Activated CD8-positive, alpha-beta memory T cell treated with anti-CD3 and anti-CD28 coated beads for 36 hours (primary cell): ENCODE results near the gene MFAP4. TPM values are rescaled to one million over a fixed set of nuclear protein-coding genes. Genes with fewer than 3 reads are reported as not detected.

Source experiments
- CTCF ChIA-PET: fragments of 350-600 bp; sonication (Branson Sonifier 250); formaldehyde crosslinking; loops from one replicate; lab custom pipeline; 2021; ENCODE audit warnings: antibody characterized with exemption; lab: Charles Lee
- POLR2A ChIA-PET: fragments of 350-600 bp; sonication (Branson Sonifier 250); formaldehyde crosslinking; loops from one replicate; lab custom pipeline; 2021; ENCODE audit warnings: antibody characterized with exemption; lab: Charles Lee
- total RNA-seq, 2 experiments: library from RNA; stranded (reverse); gene quantifications; one replicate each; pipeline ENCODE4 v1.2.3, GENCODE V29; 2021

Gene MFAP4
- total RNA-seq, 2 experiments from 2014 or later: not detected

DNA sequence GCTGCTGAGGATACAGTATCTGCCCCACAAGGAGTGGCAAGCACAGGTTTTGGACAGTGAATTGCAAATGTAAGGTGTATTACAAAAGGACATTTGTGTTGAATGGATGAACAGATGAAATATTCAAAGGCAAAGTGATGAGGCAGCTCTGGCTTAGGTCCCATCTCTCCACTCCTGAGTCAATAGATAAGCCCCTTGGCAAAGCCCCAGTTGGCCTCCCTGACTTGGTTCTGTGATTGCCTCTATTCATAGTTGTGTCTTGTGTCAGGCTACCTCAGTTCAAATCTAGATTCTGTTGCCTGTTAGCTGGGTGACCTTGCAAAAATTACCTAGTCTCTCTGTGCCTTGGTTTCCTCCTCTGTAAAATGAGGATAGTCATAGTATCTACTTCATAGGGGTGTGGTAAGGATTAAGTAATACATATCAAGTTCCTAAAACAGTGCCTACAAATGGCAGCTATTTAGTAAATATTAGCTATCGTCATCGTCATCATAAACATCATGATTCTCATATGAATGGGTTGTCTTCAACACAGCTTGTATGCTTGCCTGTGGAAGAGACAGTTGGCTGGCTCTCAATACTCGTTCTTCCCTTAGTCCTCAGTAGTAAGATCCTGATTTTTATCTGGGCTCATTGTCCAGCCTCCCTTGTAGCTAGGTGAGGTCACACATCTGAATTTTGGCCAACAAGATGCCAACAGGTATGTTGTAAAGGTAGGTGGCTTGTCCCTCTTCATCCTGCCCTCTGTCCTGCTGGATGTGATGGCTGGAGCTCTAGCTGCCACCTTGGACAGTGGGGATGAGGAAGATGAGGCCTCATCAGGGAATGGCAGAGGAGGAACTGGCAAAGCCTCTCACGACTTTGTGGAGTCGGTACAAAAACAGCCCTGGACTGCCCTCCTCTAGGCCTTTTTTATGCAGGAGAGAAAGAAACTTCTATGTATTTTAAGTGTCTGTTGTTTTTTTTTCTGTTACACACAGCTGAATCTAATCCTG, 2.1 kb upstream of the MFAP4 start:
- CTCF ChIA-PET: interaction anchor here (1.5 kb wide), 1 partner anchor 58 kb away, joined by 3 read pairs; no protein-coding TSS in a partner anchor
- POLR2A ChIA-PET: no interaction called here

DNA sequence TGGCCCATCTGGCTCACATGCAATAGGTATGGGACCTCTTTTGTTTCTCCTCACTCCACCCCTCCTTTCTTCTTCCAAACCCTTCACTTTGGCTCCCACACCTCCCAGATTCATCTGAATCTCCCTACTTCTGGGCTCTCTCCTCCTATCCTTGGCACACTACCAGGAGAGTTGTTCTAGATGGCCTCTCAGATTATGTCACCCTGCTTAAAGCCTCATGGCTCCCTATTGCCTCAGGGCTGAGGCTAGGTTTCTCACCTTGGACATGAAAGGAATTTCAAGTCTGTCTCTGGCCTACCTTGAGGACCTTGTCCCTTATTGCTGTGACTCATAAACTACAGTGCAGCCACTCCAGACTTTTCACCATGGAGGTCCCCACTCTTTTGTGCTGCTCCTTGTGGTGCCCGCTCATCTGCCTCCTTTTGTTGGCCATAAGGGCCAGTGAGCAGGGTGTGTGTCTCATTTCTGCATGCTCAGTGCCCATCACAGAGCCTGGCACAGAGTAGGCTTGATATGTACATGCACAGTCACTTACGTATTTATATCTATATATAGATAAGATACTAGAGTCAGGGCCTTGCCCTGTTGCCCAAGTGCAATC, 1.0 kb upstream of the MFAP4 start:
- POLR2A ChIA-PET: no interaction called here
- CTCF ChIA-PET: no interaction called here

DNA sequence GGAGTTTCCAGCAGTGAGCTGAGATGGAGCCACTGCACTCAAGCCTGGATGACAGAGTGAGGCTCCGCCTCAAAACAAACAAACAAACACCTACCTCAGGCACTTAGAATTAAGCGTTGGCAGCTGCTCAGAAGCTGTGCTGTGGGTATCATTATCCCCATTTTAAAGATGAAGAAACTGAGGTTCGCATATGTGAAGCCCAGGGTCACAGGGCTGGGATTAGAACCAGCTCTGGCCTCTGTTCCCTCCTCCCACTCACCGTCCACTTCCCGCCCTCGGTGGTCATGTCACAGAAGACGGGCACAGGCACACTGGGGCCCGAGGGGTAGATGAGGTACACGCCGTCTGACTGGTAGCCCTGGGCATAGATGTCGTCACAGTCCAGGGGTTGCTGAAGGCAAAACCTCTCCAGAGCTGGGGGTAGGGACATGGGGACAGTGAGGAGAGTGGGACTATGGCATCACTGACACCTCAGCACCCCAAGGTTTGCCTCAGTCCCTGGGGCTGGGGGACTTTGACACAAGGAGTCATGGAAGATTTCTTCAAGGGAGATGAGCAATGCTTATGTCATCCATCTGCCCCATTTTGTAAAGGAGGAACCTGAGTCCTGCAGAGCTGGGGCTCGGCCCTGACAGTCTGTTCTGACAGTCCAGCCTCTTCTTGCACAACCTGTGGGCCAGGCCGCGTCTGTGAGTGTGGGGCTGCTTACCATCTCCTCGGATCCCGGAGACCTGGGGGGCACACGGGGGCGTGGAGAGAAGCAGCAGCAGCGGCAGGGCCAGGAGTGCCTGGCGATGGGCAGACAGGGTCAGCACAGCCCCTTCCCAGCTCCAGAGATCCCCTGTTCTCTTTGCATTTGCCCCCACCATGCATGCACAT, 700 bp downstream of the MFAP4 start:
- ChIA-PET POLR2A (interaction anchor here (1.3 kb wide), 1 partner anchor 8 kb away, joined by 5 read pairs; the partner anchor contains the start of gene MAPK7), CTCF (no interaction called here)

DNA sequence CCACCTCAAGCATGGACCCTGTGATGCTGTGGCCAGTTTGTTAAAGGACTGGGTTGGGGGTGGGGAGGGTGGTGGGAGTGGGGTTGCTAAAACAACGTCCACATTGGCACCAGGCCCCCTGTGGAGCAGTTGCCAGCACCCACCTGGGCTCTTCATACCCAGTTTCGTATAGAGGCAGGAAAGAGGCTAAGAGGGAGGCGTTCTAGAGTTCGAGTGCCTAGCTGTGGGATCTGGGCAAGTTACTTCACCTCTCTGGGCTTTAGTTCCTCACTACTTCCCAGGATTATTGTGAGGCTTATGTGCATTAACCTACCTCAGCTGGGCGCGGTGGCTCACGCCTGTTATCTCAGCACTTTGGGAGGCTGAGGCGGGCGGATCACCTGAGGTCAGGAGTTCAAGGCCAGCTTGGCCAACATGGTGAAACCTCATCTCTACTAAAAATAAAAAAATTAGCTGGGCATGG, 1.4 kb downstream of the MFAP4 start:
- POLR2A ChIA-PET: interaction anchor here (1.3 kb wide), 1 partner anchor 7 kb away, joined by 5 read pairs; the partner anchor contains the start of gene MAPK7
- CTCF ChIA-PET: no interaction called here

DNA sequence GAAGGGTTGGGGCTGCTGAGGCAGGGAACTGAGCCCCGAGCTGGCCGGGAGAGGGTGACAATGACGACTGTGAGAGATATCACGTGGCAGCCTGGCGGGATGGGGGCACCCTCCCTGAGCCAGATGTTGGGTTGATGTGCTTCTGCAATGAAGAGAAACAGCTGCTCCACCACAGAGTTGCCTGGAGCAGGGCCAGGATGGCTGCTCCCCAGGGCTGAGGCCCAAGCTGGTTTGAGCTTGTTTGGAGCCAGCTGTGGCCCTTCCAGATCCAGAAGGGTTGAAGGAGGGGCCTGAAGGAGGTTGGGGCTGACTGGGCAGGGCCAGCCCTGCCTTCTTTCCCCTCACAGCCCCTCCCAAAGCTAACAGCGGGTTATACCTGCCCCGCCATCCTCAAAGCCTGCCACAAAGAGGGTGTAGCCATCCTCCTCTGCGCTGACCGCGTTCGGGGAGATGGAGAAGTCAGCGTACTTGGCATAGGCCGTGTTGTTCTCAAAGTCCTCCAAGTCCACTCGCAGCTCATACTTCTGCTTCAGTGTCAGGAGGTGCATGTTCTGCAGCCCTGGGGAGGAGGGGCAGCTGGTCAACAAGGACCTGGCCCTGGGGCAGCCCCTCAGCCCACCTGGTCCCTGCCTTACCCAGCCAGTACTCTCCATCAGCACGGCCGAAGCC, 2.1 kb downstream of the MFAP4 start:
- CTCF ChIA-PET: interaction anchor here (1.6 kb wide), 1 partner anchor 22 kb away, joined by 4 read pairs; the partner anchor contains the start of gene B9D1
- POLR2A ChIA-PET: no interaction called here

DNA sequence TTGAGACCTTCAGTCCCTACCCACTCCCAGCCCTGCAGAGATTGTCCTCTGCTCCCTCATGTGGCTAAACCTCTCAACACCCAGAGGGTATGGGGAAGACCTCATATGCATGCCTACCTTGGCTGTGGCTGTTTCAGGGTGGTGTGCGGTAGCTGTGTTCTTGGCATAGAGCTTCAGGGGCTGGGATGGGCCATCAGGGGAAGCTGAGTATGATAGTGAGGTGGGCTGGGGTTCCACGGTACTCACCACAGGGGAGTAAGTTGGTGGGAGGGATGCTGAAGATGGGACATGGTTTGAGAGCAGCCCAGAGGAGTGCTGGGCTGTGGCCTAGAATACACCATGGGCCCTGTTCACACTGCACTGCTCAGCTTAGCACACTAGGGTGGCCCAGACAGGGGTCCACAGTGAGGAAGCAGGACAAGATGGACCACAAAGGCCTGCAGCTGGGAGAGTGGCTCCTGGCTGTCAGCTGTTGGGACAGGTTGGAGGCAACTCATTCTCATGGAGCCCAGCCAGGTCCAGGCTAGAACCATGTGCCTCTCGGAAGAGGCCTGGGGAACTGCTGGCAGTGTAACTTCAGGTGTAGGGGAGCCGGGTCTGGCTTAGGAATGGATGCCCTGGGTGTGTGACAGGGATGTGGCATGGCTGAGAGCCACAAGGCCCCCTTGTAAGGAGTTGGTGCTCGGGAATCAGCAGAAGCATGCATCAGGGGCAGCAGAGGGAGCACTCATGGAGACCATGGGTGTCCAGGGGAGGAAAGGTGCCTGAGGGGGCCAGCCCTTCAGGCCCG, 3.1 kb downstream of the MFAP4 start:
- ChIA-PET CTCF (interaction anchor here (1.6 kb wide), 1 partner anchor 21 kb away, joined by 4 read pairs; the partner anchor contains the start of gene B9D1), POLR2A (no interaction called here)

DNA sequence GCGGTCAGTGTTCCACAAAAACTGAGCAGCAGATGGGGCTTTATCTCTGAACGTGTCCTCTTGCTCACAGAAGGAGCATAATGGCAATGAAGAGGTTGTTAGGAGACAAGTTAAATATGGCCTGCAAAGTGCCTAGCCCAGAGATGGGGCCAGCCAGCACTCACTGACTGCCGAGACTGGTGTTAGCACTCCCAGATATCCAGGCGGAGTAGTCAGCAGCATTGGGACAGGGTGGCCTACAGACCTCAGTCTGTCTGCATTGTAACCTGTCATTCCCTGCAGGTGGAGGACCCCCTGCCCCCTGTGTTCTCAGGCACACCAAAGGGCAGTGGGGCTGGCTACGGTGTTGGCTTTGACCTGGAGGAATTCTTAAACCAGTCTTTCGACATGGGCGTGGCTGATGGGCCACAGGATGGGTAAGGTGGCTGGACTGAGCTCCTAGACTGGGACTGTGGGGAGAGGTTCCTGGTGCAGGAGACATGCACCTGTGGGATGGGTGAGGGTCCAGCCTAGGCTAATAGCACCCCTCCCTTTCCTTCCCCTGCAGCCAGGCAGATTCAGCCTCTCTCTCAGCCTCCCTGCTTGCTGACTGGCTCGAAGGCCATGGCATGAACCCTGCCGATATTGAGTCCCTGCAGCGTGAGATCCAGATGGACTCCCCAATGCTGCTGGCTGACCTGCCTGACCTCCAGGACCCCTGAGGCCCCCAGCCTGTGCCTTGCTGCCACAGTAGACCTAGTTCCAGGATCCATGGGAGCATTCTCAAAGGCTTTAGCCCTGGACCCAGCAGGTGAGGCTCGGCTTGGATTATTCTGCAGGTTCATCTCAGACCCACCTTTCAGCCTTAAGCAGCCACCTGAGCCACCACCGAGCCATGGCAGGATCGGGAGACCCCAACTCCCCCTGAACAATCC, 4.2 kb downstream of the MFAP4 start:
- ChIA-PET POLR2A (no interaction called here), CTCF (no interaction called here)

DNA sequence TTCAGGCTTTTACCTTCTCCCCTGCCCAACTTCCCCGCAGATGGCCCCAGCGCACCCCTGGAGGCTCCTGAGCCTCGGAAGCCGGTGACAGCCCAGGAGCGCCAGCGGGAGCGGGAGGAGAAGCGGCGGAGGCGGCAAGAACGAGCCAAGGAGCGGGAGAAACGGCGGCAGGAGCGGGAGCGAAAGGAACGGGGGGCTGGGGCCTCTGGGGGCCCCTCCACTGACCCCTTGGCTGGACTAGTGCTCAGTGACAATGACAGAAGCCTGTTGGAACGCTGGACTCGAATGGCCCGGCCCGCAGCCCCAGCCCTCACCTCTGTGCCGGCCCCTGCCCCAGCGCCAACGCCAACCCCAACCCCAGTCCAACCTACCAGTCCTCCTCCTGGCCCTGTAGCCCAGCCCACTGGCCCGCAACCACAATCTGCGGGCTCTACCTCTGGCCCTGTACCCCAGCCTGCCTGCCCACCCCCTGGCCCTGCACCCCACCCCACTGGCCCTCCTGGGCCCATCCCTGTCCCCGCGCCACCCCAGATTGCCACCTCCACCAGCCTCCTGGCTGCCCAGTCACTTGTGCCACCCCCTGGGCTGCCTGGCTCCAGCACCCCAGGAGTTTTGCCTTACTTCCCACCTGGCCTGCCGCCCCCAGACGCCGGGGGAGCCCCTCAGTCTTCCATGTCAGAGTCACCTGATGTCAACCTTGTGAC, 5.1 kb downstream of the MFAP4 start:
- POLR2A ChIA-PET: no interaction called here
- CTCF ChIA-PET: no interaction called here

DNA sequence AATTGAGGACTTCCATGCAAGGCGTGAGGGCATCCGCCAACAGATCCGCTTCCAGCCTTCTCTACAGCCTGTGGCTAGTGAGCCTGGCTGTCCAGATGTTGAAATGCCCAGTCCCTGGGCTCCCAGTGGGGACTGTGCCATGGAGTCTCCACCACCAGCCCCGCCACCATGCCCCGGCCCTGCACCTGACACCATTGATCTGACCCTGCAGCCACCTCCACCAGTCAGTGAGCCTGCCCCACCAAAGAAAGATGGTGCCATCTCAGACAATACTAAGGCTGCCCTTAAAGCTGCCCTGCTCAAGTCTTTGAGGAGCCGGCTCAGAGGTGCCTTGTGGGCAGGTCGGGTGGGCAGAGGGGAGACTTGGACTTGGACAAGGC, 5.6 kb downstream of the MFAP4 start:
- ChIA-PET POLR2A (no interaction called here), CTCF (no interaction called here)

DNA sequence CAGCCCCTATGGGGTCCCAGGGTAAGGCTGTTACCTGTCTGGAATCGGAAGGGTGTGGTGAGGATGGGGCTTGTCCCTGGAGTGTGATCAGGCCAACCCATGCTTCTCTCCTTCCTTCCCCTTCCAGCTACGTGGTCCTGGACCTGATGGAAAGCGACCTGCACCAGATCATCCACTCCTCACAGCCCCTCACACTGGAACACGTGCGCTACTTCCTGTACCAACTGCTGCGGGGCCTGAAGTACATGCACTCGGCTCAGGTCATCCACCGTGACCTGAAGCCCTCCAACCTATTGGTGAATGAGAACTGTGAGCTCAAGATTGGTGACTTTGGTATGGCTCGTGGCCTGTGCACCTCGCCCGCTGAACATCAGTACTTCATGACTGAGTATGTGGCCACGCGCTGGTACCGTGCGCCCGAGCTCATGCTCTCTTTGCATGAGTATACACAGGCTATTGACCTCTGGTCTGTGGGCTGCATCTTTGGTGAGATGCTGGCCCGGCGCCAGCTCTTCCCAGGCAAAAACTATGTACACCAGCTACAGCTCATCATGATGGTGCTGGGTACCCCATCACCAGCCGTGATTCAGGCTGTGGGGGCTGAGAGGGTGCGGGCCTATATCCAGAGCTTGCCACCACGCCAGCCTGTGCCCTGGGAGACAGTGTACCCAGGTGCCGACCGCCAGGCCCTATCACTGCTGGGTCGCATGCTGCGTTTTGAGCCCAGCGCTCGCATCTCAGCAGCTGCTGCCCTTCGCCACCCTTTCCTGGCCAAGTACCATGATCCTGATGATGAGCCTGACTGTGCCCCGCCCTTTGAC, 6.3 kb downstream of the MFAP4 start:
- ChIA-PET CTCF (no interaction called here), POLR2A (interaction anchor here (0.5 kb wide), 1 partner anchor 149 kb away, joined by 3 read pairs; no protein-coding TSS in a partner anchor)

DNA sequence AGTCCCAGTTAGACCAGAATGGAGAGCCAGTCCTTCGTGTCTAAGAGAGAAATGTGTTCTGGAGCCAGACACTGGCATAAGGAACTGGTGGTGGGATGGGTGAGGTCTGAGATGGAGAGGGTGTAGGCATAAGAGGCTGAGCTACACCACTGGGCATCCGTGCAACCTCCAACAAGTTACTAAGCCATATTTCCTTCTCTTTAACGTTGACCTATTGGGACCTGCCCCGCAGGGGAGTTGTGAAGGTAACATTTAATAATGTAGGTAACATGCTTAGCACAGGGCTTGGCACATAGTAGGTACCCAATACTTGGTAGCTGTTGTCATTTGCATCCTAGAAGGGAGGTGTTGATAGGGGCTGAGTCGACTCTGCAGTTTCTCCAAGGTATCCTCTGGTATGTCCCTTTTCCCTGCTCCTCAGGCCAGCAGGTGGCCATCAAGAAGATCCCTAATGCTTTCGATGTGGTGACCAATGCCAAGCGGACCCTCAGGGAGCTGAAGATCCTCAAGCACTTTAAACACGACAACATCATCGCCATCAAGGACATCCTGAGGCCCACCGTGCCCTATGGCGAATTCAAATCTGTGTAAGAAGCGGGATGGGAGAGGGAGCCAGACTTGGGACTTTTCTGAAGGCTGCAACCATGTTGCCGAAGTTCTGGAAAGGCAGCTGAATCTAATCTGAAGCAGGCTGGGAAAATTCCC, 7.5 kb downstream of the MFAP4 start:
- ChIA-PET CTCF (interaction anchor here (3.1 kb wide), 1 partner anchor 17 kb away, joined by 26 read pairs; the partner anchor contains the start of gene B9D1), POLR2A (no interaction called here)

DNA sequence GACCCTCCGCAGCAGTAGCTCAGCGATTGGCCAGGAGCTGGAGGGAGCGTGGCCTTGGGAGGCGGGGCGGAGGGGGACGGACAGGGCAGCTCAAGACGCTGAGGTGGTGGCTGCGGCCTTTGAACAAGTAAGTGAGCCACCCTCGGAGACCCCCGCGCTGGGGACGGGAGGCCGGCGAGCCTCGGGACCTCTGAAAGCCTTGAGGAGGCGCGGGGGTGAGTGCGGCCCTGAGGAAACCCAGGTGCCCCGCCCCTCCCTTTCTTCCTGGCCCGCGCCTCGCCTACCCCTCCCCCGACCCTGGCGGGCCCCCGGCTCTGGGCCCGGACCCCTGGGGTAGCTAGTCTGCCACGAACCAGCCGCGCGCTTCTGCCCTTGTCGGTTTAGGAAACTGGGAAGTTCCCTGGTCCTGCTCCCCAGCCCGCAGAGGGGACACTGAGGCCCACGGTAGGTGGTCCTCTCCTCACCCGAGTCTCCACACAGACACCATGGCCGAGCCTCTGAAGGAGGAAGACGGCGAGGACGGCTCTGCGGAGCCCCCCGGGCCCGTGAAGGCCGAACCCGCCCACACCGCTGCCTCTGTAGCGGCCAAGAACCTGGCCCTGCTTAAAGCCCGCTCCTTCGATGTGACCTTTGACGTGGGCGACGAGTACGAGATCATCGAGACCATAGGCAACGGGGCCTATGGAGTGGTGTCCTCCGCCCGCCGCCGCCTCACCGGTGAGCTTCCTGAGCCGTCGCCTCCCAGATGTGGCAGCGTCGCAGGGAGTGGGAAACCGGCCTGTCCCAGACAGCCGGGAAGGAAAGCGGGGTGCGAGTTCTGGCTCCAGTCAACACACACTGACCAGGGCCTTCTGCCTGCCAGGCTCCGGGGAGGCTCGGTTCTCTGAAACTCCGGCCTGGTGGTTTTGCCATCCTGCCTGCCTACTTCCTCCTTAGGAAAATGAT, 8.3 kb downstream of the MFAP4 start, which contains the start of gene MAPK7:
MAPK7 (plus strand) TSS at position 83 of the 945 bp plus-strand sequence; CDS start at position 486, 403 bp downstream.
- POLR2A ChIA-PET: interaction anchor here (0.7 to 1.5 kb wide), 4 partner anchors 8 to 366 kb away, joined by 3 to 9 read pairs (median 5); partner anchors contain the start of gene B9D1
- CTCF ChIA-PET: interaction anchor here (0.6 to 3.1 kb wide), 5 partner anchors 14 to 403 kb away, joined by 3 to 26 read pairs (median 5); partner anchors contain the start of gene B9D1
